HepG2 (cell line): Measurements from ENCODE around the gene LMNA. TPM values are rescaled to one million over a fixed set of nuclear protein-coding genes. Genes with fewer than 3 reads are reported as not detected.

Experiments used
- ATF7 ChIP-seq, 2 experiments: fragments of 450-650 bp in 1 of 2; sonication (generic) in 1 of 2; formaldehyde crosslinking in 1 of 2; IDR thresholded peaks; 2 replicates each; pipeline versions ENCODE4 v1.4.0 to v1.6.1; 2016 to 2020; ENCODE audit warnings: antibody characterized with exemption in 1 of 2, mild to moderate bottlenecking in 1 of 2, missing genetic modification reagents in 1 of 2
- HNF4G ChIP-seq, 2 experiments: sonication (generic) in 1 of 2; formaldehyde crosslinking in 1 of 2; IDR thresholded peaks; 2 replicates each; pipeline versions ENCODE4 v1.4.0 to v1.6.1; 2011 to 2020; ENCODE audit warnings: borderline replicate concordance in 2 of 2, low read depth in 2 of 2, mild to moderate bottlenecking in 2 of 2, low read length in 1 of 2, missing genetic modification reagents in 1 of 2, moderate library complexity in 1 of 2
- HNRNPL ChIP-seq: fragments of 200-400 bp; formaldehyde crosslinking; IDR thresholded peaks from 2 replicates; pipeline ENCODE4 v1.6.1; 2017; ENCODE audit warnings: mild to moderate bottlenecking, low read depth, low read length
- KDM5B ChIP-seq: sonication (generic); formaldehyde crosslinking; IDR thresholded peaks from 2 replicates; pipeline ENCODE4 v1.4.0; 2020; ENCODE audit warnings: missing genetic modification reagents, mild to moderate bottlenecking, borderline replicate concordance
- MAFF ChIP-seq: IDR thresholded peaks from 2 replicates; pipeline ENCODE4 v1.6.1; 2011; ENCODE audit warnings: low read depth, low read length, improper control_type of control experiment
- NR2F1 ChIP-seq, 2 experiments: fragments of 450-650 bp in 1 of 2; formaldehyde crosslinking in 1 of 2; IDR thresholded peaks; 2 replicates each; pipeline versions ENCODE4 v1.5.0 to v1.6.1; 2016 to 2020; ENCODE audit warnings: mild to moderate bottlenecking in 1 of 2, missing compliant biosample characterization in 1 of 2, missing genetic modification reagents in 1 of 2, moderate library complexity in 1 of 2
- PHF8 ChIP-seq: sonication (generic); formaldehyde crosslinking; IDR thresholded peaks from 2 replicates; pipeline ENCODE4 v1.5.0; 2020; ENCODE audit warnings: missing genetic modification reagents
- TAF1 ChIP-seq: sonication (generic); formaldehyde crosslinking; IDR thresholded peaks from 2 replicates; pipeline ENCODE4 v1.4.0; 2020; ENCODE audit warnings: missing genetic modification reagents
- ZC3H13 ChIP-seq: sonication (generic); formaldehyde crosslinking; IDR thresholded peaks from 2 replicates; pipeline ENCODE4 v1.8.1; 2023; ENCODE audit warnings: mild to moderate bottlenecking, missing genetic modification reagents, moderate library complexity
- ZNF501 ChIP-seq: sonication (generic); formaldehyde crosslinking; IDR thresholded peaks from 2 replicates; pipeline ENCODE4 v1.5.1; 2020; ENCODE audit warnings: mild to moderate bottlenecking, moderate library complexity, missing genetic modification reagents
- ZNF605 ChIP-seq: sonication (generic); formaldehyde crosslinking; IDR thresholded peaks from 2 replicates; pipeline ENCODE4 v1.8.0; 2022; ENCODE audit warnings: mild to moderate bottlenecking, missing genetic modification reagents
- polyA plus RNA-seq, 8 experiments: library from polyadenylated mRNA; depleted of rRNA in 3 of 8; stranded (reverse) in 7 of 8; unstranded in 1 of 8; fragments of >200 nt; fragmentation: Illumina TruSeq in 4 of 8; extraction: Trizol in 4 of 8; gene quantifications; 2 replicates each; pipeline versions ENCODE4 v1.2.1 to v1.2.3, GENCODE V29; 2011 to 2016; ENCODE audit warnings: low read depth in 4 of 8, missing spikeins in 1 of 8, mixed read lengths in 1 of 8; ENCODE audit not compliant: insufficient read depth in 1 of 8
- total RNA-seq, 5 experiments: library from RNA; depleted of rRNA; stranded (reverse); fragments of >200 nt; fragmentation: Illumina TruSeq; extraction: Trizol; gene quantifications; 2 replicates each; pipeline ENCODE4 v1.2.3, GENCODE V29; 2016; ENCODE audit warnings: low read depth in 1 of 5
- TF ChIP-seq, protein P1 (sequence below): sonication (generic); formaldehyde crosslinking; IDR thresholded peaks from 2 replicates; pipeline ENCODE4 v1.4.0; 2020; ENCODE audit warnings: missing genetic modification reagents
- TF ChIP-seq, protein P2 (sequence below): sonication (generic); formaldehyde crosslinking; conservative IDR thresholded peaks from 2 replicates; pipeline ENCODE4 v1.4.0; 2020; ENCODE audit warnings: mild to moderate bottlenecking, missing genetic modification reagents, moderate library complexity
- TF ChIP-seq, protein P3 (sequence below): IDR thresholded peaks from 2 replicates; pipeline ENCODE4 v1.6.1; 2016; ENCODE audit warnings: low read depth, missing genetic modification reagents, missing compliant biosample characterization

The LMNA gene
- total and polyA plus RNA-seq, 2 of the 13 experiments (the other 11 are each of a cell fraction or from before 2014, with no cell fraction given), result 107 to 225 TPM

DNA sequence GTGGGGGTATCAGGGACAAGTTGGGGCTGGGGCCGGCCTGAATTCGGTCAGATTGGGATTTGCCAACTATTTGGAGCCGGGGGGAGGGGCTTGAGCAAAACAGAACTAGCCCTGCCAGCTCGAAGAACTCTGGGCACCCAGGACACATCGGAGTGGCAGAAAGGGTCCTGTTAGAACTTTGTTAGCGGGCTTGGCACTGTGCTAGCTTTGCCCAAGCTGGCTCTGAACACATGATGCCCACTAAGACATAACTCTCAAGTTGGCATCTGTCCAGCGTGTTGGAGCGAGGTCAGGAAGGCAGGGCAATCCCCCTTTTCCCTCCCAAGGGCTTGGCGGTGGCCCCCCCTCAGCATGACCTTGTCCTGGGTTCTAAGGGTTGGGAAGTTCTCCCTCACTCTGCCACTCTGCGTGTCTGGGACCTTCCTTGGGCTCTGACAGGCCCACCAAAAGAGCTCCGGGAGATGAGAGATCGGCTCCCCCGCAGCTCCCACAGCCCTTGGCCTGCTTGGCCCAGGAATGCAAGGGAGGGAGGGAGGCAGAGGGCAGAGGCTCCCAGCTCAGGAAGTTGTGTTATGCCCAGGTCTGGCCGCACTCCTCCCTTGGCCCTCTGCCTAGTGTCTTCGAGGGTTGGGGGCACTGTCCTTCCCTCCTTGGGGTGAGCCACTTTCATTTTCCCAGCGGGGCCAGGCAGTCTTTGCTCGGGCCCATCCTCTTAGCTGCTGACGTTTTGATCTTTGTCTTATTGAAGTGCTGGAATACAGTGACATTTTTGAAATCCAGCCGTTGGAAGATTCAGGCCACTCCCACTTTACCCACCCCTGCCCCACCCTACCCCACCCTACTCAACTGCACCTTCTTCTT, 1.2 kb downstream of the LMNA start (continued):
- TF ChIP-seq, protein P1, sequence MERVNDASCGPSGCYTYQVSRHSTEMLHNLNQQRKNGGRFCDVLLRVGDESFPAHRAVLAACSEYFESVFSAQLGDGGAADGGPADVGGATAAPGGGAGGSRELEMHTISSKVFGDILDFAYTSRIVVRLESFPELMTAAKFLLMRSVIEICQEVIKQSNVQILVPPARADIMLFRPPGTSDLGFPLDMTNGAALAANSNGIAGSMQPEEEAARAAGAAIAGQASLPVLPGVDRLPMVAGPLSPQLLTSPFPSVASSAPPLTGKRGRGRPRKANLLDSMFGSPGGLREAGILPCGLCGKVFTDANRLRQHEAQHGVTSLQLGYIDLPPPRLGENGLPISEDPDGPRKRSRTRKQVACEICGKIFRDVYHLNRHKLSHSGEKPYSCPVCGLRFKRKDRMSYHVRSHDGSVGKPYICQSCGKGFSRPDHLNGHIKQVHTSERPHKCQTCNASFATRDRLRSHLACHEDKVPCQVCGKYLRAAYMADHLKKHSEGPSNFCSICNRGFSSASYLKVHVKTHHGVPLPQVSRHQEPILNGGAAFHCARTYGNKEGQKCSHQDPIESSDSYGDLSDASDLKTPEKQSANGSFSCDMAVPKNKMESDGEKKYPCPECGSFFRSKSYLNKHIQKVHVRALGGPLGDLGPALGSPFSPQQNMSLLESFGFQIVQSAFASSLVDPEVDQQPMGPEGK (CRISPR knock-in tag), result peak; percentile 41
- TF ChIP-seq, protein P2, sequence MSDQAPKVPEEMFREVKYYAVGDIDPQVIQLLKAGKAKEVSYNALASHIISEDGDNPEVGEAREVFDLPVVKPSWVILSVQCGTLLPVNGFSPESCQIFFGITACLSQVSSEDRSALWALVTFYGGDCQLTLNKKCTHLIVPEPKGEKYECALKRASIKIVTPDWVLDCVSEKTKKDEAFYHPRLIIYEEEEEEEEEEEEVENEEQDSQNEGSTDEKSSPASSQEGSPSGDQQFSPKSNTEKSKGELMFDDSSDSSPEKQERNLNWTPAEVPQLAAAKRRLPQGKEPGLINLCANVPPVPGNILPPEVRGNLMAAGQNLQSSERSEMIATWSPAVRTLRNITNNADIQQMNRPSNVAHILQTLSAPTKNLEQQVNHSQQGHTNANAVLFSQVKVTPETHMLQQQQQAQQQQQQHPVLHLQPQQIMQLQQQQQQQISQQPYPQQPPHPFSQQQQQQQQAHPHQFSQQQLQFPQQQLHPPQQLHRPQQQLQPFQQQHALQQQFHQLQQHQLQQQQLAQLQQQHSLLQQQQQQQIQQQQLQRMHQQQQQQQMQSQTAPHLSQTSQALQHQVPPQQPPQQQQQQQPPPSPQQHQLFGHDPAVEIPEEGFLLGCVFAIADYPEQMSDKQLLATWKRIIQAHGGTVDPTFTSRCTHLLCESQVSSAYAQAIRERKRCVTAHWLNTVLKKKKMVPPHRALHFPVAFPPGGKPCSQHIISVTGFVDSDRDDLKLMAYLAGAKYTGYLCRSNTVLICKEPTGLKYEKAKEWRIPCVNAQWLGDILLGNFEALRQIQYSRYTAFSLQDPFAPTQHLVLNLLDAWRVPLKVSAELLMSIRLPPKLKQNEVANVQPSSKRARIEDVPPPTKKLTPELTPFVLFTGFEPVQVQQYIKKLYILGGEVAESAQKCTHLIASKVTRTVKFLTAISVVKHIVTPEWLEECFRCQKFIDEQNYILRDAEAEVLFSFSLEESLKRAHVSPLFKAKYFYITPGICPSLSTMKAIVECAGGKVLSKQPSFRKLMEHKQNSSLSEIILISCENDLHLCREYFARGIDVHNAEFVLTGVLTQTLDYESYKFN, result no peak
- 0 out of 4 replicates have a peak, but pooled peaks of 1 of the 2 experiments have one; percentile 22 for TF ChIP-seq NR2F1 (CRISPR knock-in tag; IDR thresholded peaks at IDR 0.05)
- peak; percentile 1; the same call in 1 of the 2 replicates for TF ChIP-seq ZNF501
- TF ChIP-seq, protein P3, sequence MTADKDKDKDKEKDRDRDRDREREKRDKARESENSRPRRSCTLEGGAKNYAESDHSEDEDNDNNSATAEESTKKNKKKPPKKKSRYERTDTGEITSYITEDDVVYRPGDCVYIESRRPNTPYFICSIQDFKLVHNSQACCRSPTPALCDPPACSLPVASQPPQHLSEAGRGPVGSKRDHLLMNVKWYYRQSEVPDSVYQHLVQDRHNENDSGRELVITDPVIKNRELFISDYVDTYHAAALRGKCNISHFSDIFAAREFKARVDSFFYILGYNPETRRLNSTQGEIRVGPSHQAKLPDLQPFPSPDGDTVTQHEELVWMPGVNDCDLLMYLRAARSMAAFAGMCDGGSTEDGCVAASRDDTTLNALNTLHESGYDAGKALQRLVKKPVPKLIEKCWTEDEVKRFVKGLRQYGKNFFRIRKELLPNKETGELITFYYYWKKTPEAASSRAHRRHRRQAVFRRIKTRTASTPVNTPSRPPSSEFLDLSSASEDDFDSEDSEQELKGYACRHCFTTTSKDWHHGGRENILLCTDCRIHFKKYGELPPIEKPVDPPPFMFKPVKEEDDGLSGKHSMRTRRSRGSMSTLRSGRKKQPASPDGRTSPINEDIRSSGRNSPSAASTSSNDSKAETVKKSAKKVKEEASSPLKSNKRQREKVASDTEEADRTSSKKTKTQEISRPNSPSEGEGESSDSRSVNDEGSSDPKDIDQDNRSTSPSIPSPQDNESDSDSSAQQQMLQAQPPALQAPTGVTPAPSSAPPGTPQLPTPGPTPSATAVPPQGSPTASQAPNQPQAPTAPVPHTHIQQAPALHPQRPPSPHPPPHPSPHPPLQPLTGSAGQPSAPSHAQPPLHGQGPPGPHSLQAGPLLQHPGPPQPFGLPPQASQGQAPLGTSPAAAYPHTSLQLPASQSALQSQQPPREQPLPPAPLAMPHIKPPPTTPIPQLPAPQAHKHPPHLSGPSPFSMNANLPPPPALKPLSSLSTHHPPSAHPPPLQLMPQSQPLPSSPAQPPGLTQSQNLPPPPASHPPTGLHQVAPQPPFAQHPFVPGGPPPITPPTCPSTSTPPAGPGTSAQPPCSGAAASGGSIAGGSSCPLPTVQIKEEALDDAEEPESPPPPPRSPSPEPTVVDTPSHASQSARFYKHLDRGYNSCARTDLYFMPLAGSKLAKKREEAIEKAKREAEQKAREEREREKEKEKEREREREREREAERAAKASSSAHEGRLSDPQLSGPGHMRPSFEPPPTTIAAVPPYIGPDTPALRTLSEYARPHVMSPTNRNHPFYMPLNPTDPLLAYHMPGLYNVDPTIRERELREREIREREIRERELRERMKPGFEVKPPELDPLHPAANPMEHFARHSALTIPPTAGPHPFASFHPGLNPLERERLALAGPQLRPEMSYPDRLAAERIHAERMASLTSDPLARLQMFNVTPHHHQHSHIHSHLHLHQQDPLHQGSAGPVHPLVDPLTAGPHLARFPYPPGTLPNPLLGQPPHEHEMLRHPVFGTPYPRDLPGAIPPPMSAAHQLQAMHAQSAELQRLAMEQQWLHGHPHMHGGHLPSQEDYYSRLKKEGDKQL (CRISPR knock-in tag), result no peak
- TF ChIP-seq KDM5B (CRISPR knock-in tag), result peak; percentile 39; the same call in 1 of the 2 replicates
- no peak for TF ChIP-seq HNF4G (IDR thresholded peaks at IDR 0.05; ENCODE audit: borderline replicate concordance, low read depth, low read length)
- TF ChIP-seq HNF4G (CRISPR knock-in tag; IDR thresholded peaks at IDR 0.05; ENCODE audit: borderline replicate concordance, low read depth), result no peak
- no peak for TF ChIP-seq ATF7 (IDR thresholded peaks at IDR 0.05)
- TF ChIP-seq ATF7 (CRISPR knock-in tag; IDR thresholded peaks at IDR 0.05), result no peak
- peak; percentile 9; the same call in 1 of the 2 replicates for TF ChIP-seq TAF1 (CRISPR knock-in tag)
- no peak for TF ChIP-seq PHF8 (CRISPR knock-in tag)
- TF ChIP-seq MAFF, result no peak
- TF ChIP-seq ZNF605 (CRISPR knock-in tag), result peak; percentile 60; the same call in 1 of the 2 replicates
- TF ChIP-seq ZC3H13, result no peak
- peak; percentile 74; the same call in 1 of the 2 replicates for TF ChIP-seq HNRNPL
